Measurements from ENCODE around the gene DENND6B. TPM values are rescaled to one million over a fixed set of nuclear protein-coding genes. Genes with fewer than 3 reads are reported as not detected.

Gene DENND6B
- total and polyA plus RNA-seq, 2 donors (not counting 1 experiment from before 2014, with no cell fraction given) = 2.8 to 10.3 TPM

GRCh38 chr22:50283821-50284220 lies 43.0 kb downstream of the DENND6B start:
- ATAC-seq (ENCODE audit: low read depth) (no peak), DNase-seq (no peak)
- Histone ChIP-seq H2AFZ (ENCODE audit: insufficient read depth, low read depth, low read length, poor library complexity, severe bottlenecking) (no peak overlapping the region), H4K20me1 (ENCODE audit: control insufficient read depth, insufficient read depth, low read length, poor library complexity, severe bottlenecking) (no peaks in the 10 kb centered on the region), H3K79me2 (ENCODE audit: control insufficient read depth, insufficient read depth, low read length) (no peaks in the 10 kb centered on the region), H3K27me3 (replicated peaks in 1 of 4; ENCODE audit: control extremely low read depth in 1 of 4, control insufficient read depth in 3 of 4, insufficient read depth in 4 of 4, low read length in 3 of 4) (no peaks in the 10 kb centered on the region), H3K9ac (ENCODE audit: low read length) (no peak overlapping the region), H3K9me3 (ENCODE audit: control extremely low read depth in 1 of 3, control insufficient read depth in 2 of 3, insufficient read depth in 1 of 3, low read length in 2 of 3) (peaks cover 0 to 4% (median 0%) of the 10 kb centered on the region in 3 donors), H3K27ac (ENCODE audit: low read length in 2 of 2) (no peak overlapping the region), H3K36me3 (replicated peaks in 1 of 2; ENCODE audit: control extremely low read depth in 1 of 2, control insufficient read depth in 1 of 2, extremely low read depth in 1 of 2, insufficient read depth in 2 of 2, low read length in 1 of 2) (no peaks in the 10 kb centered on the region), H3K4me1 (ENCODE audit: control insufficient read depth in 2 of 2, insufficient read depth in 2 of 2, low read length in 2 of 2) (no peaks in the 10 kb centered on the region), H3K4me2 (replicated peaks; ENCODE audit: low read depth, low read length, poor library complexity, severe bottlenecking) (no peak overlapping the region), H3K4me3 (ENCODE audit: control extremely low read depth in 1 of 5, extremely low read depth in 1 of 5, insufficient read depth in 1 of 5, low read depth in 2 of 5, low read length in 4 of 5) (no peak overlapping the region)
- CTCF ChIA-PET = no interaction called here
- no peaks in the 10 kb centered on the region for H3K27me3 Mint-ChIP-seq
- TF ChIP-seq EZH2 (IDR thresholded peaks at IDR 0.05; ENCODE audit: borderline replicate concordance, insufficient read depth, low read depth, low read length, poor library complexity, severe bottlenecking) (no peak), CTCF (IDR thresholded peaks at IDR 0.05) (no peak)
- H3K4me3 Mint-ChIP-seq = no peak overlapping the region
- POLR2A ChIA-PET = no interaction called here
- H3K9me3 Mint-ChIP-seq (ENCODE audit: insufficient read depth) = no peaks in the 10 kb centered on the region
- no peaks in the 10 kb centered on the region for H3K4me1 Mint-ChIP-seq
- no peak overlapping the region for H3K27ac Mint-ChIP-seq
- intact Hi-C loops (cut with micrococcal nuclease) = no loop called here
- 96% methylated on average over 25 of the region's 30 CpGs for WGBS (ENCODE audit: insufficient coverage)

GRCh38 chr22:50282361-50283155 lies 44.3 kb downstream of the DENND6B start:
- peaks cover 0 to 4% (median 0%) of the 10 kb centered on the region in 3 donors for H3K9me3 ChIP-seq (ENCODE audit: control extremely low read depth in 1 of 3, control insufficient read depth in 2 of 3, insufficient read depth in 1 of 3, low read length in 2 of 3)
- H3K4me1 ChIP-seq (ENCODE audit: control insufficient read depth in 2 of 2, insufficient read depth in 2 of 2, low read length in 2 of 2) = no peaks in the 10 kb centered on the region
- Mint-ChIP-seq H3K4me1 (no peaks in the 10 kb centered on the region), H3K4me3 (no peak overlapping the region), H3K27ac (no peak overlapping the region), H3K27me3 (no peaks in the 10 kb centered on the region), H3K9me3 (ENCODE audit: insufficient read depth) (no peaks in the 10 kb centered on the region)
- no peaks in the 10 kb centered on the region for H3K36me3 ChIP-seq (replicated peaks in 1 of 2; ENCODE audit: control extremely low read depth in 1 of 2, control insufficient read depth in 1 of 2, extremely low read depth in 1 of 2, insufficient read depth in 2 of 2, low read length in 1 of 2)
- H4K20me1 ChIP-seq (ENCODE audit: control insufficient read depth, insufficient read depth, low read length, poor library complexity, severe bottlenecking) = no peaks in the 10 kb centered on the region
- H3K27me3 ChIP-seq (replicated peaks in 1 of 4; ENCODE audit: control extremely low read depth in 1 of 4, control insufficient read depth in 3 of 4, insufficient read depth in 4 of 4, low read length in 3 of 4) = no peaks in the 10 kb centered on the region
- H3K4me2 ChIP-seq (replicated peaks; ENCODE audit: low read depth, low read length, poor library complexity, severe bottlenecking) = no peak overlapping the region
- ChIA-PET CTCF (no interaction called here), POLR2A (interaction anchor here (1.0 kb wide), 1 partner anchor 43 kb away, joined by 9 read pairs; no protein-coding TSS in a partner anchor)
- TF ChIP-seq EZH2 (IDR thresholded peaks at IDR 0.05; ENCODE audit: borderline replicate concordance, insufficient read depth, low read depth, low read length, poor library complexity, severe bottlenecking) (no peak), CTCF (IDR thresholded peaks at IDR 0.05) (no peak)
- H3K4me3 ChIP-seq (ENCODE audit: control extremely low read depth in 1 of 5, extremely low read depth in 1 of 5, insufficient read depth in 1 of 5, low read depth in 2 of 5, low read length in 4 of 5) = no peak overlapping the region
- H2AFZ ChIP-seq (ENCODE audit: insufficient read depth, low read depth, low read length, poor library complexity, severe bottlenecking) = no peak overlapping the region
- no peak for DNase-seq
- ATAC-seq (ENCODE audit: low read depth) = no peak
- no peak overlapping the region for H3K9ac ChIP-seq (ENCODE audit: low read length)
- H3K79me2 ChIP-seq (ENCODE audit: control insufficient read depth, insufficient read depth, low read length) = no peaks in the 10 kb centered on the region
- H3K27ac ChIP-seq (ENCODE audit: low read length in 2 of 2) = no peak overlapping the region
- 92% methylated on average over 26 of the region's 45 CpGs for WGBS (ENCODE audit: insufficient coverage)
- intact Hi-C loops (cut with micrococcal nuclease) = no loop called here
